CD14-positive monocyte (primary cell): Measurements from ENCODE around the gene GIMAP1. TPM values are rescaled to one million over a fixed set of nuclear protein-coding genes. Genes with fewer than 3 reads are reported as not detected.

ENCODE experiments used
- DNase-seq, 3 donors: peaks; one replicate each; pipeline ENCODE4 v3.0.0-alpha.2; 2011 to 2022
- H2AFZ ChIP-seq: 2 replicates; pipeline ENCODE4 v1.6.0; 2012; ENCODE audit warnings: mild to moderate bottlenecking, low read depth, low read length, inconsistent platforms; ENCODE audit not compliant: insufficient read depth, poor library complexity, severe bottlenecking
- H3K27ac ChIP-seq, 2 donors: 1 replicate in 1 of 2; 2 replicates in 1 of 2; pipeline ENCODE4 v1.5.1; 2012 to 2013; ENCODE audit warnings: low read length in 2 of 2, control low read depth in 1 of 2, inconsistent platforms in 1 of 2, low read depth in 1 of 2, mild to moderate bottlenecking in 1 of 2
- H3K27me3 ChIP-seq, 2 donors: one replicate each; pipeline versions ENCODE4 v1.6.0 to v1.6.1; 2011 to 2013; ENCODE audit warnings: low read length in 2 of 2; ENCODE audit not compliant: control insufficient read depth in 2 of 2, insufficient read depth in 2 of 2
- H3K36me3 ChIP-seq, 2 donors: replicated peaks in 1 of 2; 1 replicate in 1 of 2; 2 replicates in 1 of 2; pipeline versions ENCODE4 v1.5.1 to v1.6.1; 2012 to 2013; ENCODE audit warnings: low read length in 2 of 2, control low read depth in 1 of 2, inconsistent platforms in 1 of 2, mild to moderate bottlenecking in 1 of 2; ENCODE audit not compliant: insufficient read depth in 2 of 2, control insufficient read depth in 1 of 2
- H3K4me1 ChIP-seq, 2 donors: 1 replicate in 1 of 2; 2 replicates in 1 of 2; pipeline versions ENCODE4 v1.5.1 to v1.6.1; 2012 to 2013; ENCODE audit warnings: low read length in 2 of 2, control low read depth in 1 of 2, inconsistent platforms in 1 of 2, mild to moderate bottlenecking in 1 of 2, moderate library complexity in 1 of 2; ENCODE audit not compliant: insufficient read depth in 2 of 2, control insufficient read depth in 1 of 2
- H3K4me2 ChIP-seq: replicated peaks from 2 replicates; pipeline ENCODE3; 2012; ENCODE audit warnings: low read length, moderate library complexity, mild to moderate bottlenecking; ENCODE audit not compliant: poor library complexity, severe bottlenecking; ENCODE audit errors: extremely low read depth
- H3K4me3 ChIP-seq, 3 experiments: fragments of 200-600 bp in 1 of 3; sonication (generic) in 1 of 3; replicated peaks in 1 of 3; 1 replicate in 2 of 3; 2 replicates in 1 of 3; pipeline ENCODE4 v1.5.1; 2011 to 2013; ENCODE audit warnings: low read length in 3 of 3, mild to moderate bottlenecking in 3 of 3, control low read depth in 2 of 3, low read depth in 2 of 3, inconsistent platforms in 1 of 3, moderate library complexity in 1 of 3
- H3K79me2 ChIP-seq: 2 replicates; pipeline ENCODE4 v1.6.0; 2012; ENCODE audit warnings: mild to moderate bottlenecking, control low read depth, inconsistent platforms, low read length, moderate library complexity; ENCODE audit not compliant: insufficient read depth
- H3K9ac ChIP-seq: 2 replicates; pipeline ENCODE4 v1.6.0; 2017; ENCODE audit warnings: low read length, mild to moderate bottlenecking; ENCODE audit not compliant: insufficient read depth, poor library complexity, severe bottlenecking
- H3K9me3 ChIP-seq, 2 donors: replicated peaks in 1 of 2; 1 replicate in 1 of 2; 2 replicates in 1 of 2; pipeline versions ENCODE4 v1.5.1 to v1.6.1; 2012 to 2013; ENCODE audit warnings: low read length in 2 of 2, control low read depth in 1 of 2; ENCODE audit not compliant: control insufficient read depth in 1 of 2, insufficient read depth in 1 of 2
- H4K20me1 ChIP-seq: 2 replicates; pipeline ENCODE4 v1.6.0; 2012; ENCODE audit warnings: mild to moderate bottlenecking, low read length, control low read depth, moderate library complexity; ENCODE audit not compliant: insufficient read depth
- H3K27ac Mint-ChIP-seq, 7 donors: one replicate each; pipeline ENCODE4 v1.8.0; 2020; ENCODE audit warnings: mild to moderate bottlenecking in 7 of 7, mixed read lengths in 7 of 7, moderate library complexity in 6 of 7, inconsistent platforms in 2 of 7
- H3K27me3 Mint-ChIP-seq, 3 donors: one replicate each; pipeline ENCODE4 v1.8.0; 2021 to 2022; ENCODE audit warnings: low read depth in 3 of 3, mild to moderate bottlenecking in 3 of 3, mixed read lengths in 3 of 3, moderate library complexity in 3 of 3, inconsistent platforms in 1 of 3
- H3K36me3 Mint-ChIP-seq, 2 donors: one replicate each; pipeline ENCODE4 v1.8.0; 2020; ENCODE audit warnings: mixed read lengths in 2 of 2, inconsistent platforms in 1 of 2, mild to moderate bottlenecking in 1 of 2
- H3K4me1 Mint-ChIP-seq: one replicate; pipeline ENCODE4 v1.8.0; 2020; ENCODE audit warnings: mild to moderate bottlenecking, mixed read lengths
- H3K4me3 Mint-ChIP-seq, 2 donors: one replicate each; pipeline ENCODE4 v1.8.0; 2020; ENCODE audit warnings: mild to moderate bottlenecking in 2 of 2, mixed read lengths in 2 of 2, moderate library complexity in 1 of 2
- H3K9me3 Mint-ChIP-seq, 7 donors: one replicate each; pipeline ENCODE4 v1.8.0; 2020 to 2022; ENCODE audit warnings: mixed read lengths in 7 of 7, mild to moderate bottlenecking in 6 of 7, moderate library complexity in 6 of 7, inconsistent platforms in 2 of 7
- CTCF ChIP-seq: fragments of 200-600 bp; IDR thresholded peaks from one replicate; pipeline ENCODE4 v1.8.0; 2022; ENCODE audit warnings: antibody characterized with exemption, mild to moderate bottlenecking
- WGBS: methylation state at CpG from one replicate; pipeline ENCODE4 v1.1.5; 2013; ENCODE audit warnings: missing lambda C conversion rate; ENCODE audit not compliant: insufficient coverage; 5-methylcytosine and 5-hydroxymethylcytosine counted together
- intact Hi-C, 2 donors: fragments of 100-400 bp; cut with micrococcal nuclease; formaldehyde crosslinking; loops; one replicate each; pipeline versions ENCODE4 v1.15.0 to v1.15.1; 2023
- polyA minus RNA-seq: library from RNA; depleted of rRNA, polyadenylated mRNA; stranded (reverse); fragments of >200 nt; gene quantifications from 2 replicates; pipeline ENCODE4 v1.2.3, GENCODE V29; 2012
- polyA plus RNA-seq, 3 donors: library from polyadenylated mRNA; depleted of rRNA in 1 of 3; unstranded in 2 of 3; stranded (reverse) in 1 of 3; fragments of 300-500 nt in 2 of 3; fragments of >200 nt in 1 of 3; fragmentation: Illumina TruSeq in 2 of 3; gene quantifications; 1 replicate in 2 of 3; 2 replicates in 1 of 3; pipeline ENCODE4 v1.2.3, GENCODE V29; 2012 to 2021
- total RNA-seq, 12 experiments: library from RNA in 1 of 12; stranded (reverse) in 1 of 12; fragments of 120-200 nt in 1 of 12; gene quantifications; one replicate each; pipeline ENCODE4 v1.2.4 and lab custom pipeline; 2013 to 2026; ENCODE audit warnings: mixed read lengths in 6 of 12, inconsistent platforms in 1 of 12

The GIMAP1 gene
- 48.7 TPM for total RNA-seq (2013)
- polyA plus RNA-seq = 10 to 100 TPM; 10.9 to 19.6 (median 11.4) TPM
- 27.2 and 40.3 TPM in 2 replicates for polyA minus RNA-seq
- 0.59 to 17.1 (median 10.6) reads per million in 11 experiments for total RNA-seq (lab: John Stamatoyannopoulos, UW)

DNA sequence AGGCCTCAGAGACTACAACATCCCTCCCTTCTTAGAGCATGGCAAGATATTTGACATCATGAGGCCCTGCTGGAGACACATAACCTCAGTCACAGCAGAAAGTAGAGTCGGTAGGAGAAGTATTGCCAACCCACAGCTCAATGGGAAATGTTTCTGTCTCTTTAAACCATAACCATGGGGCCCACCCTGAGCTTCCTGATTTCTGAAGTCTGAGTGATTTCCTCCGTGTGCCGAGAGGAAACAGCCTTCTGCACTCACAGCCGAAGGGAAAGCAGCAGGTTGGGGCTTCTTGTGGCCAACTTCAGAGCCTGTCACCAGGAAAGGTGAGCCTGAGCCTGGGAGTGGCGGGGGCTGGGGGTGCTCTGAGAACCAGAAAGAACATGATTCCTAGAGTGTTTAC lies at the start of gene GIMAP1:
Gene GIMAP1 (plus strand): TSS at position 246 of the 400 bp plus-strand sequence. CDS start 2,435 bp downstream, outside the sequence.
- Histone ChIP-seq H3K4me2 (peak within 1 kb of the TSS; percentile 86), H3K27ac (peak within 1 kb of the TSS; percentile 57 to 87), H2AFZ (no peak within 1 kb of the TSS), H3K4me1 (peaks cover 42 to 48% of the 10 kb centered on the region in 2 donors), H3K9me3 (no peaks in the 10 kb centered on the region), H3K36me3 (peaks cover 23 to 28% of the 10 kb centered on the region in 2 donors), H4K20me1 (peaks cover 31% of the 10 kb centered on the region), H3K27me3 (no peaks in the 10 kb centered on the region), H3K4me3 (peak within 1 kb of the TSS; percentile 84 to 100 (median 98)), H3K79me2 (peaks cover 57% of the 10 kb centered on the region), H3K9ac (peak within 1 kb of the TSS; percentile 74)
- Mint-ChIP-seq H3K9me3 (peaks cover 3 to 18% (median 16%) of the 10 kb centered on the region in 7 donors), H3K27me3 (peaks cover 0 to 3% (median 0%) of the 10 kb centered on the region in 3 donors), H3K36me3 (peaks cover 30 to 35% of the 10 kb centered on the region in 2 donors), H3K27ac (peak within 1 kb of the TSS; percentile 76 to 95 (median 88)), H3K4me1 (peaks cover 53% of the 10 kb centered on the region), H3K4me3 (peak within 1 kb of the TSS; percentile 95 to 99)
- peak; percentile 45 to 63 (median 58) for DNase-seq
- intact Hi-C loops = no loop called here
- TF ChIP-seq CTCF = no peak
- WGBS = 0% methylated on average over 4 of the region's 5 CpGs

DNA sequence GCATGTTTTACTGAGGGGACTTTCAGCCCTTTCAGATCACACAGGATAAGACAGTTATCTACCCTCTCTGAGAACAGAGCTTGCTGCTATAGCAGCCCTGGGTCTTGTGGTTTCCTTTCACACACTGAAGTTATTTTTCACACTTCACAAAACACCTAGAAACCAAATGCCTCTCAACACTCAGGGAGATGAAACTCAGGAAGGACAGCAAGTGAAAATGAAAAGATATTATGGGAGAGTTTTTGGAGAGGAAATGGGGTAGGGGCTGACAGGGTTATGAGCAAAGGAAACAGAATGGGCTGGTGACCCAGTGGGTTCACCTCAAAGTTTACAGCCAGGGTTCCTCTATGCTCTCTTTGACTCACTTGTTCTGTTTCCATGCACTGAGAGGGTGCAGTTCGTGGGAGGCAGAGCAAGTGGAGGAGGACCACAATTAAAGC lies 47.9 kb upstream of the GIMAP1 start:
- peak overlapping the region in 1 of 7 donors; percentile 26 for H3K27ac Mint-ChIP-seq
- H3K79me2 ChIP-seq = no peaks in the 10 kb centered on the region
- H3K4me3 Mint-ChIP-seq = no peak overlapping the region
- no peak overlapping the region for H2AFZ ChIP-seq
- H3K36me3 Mint-ChIP-seq = peaks cover 0 to 3% of the 10 kb centered on the region in 2 donors
- no peak for DNase-seq
- H3K9me3 ChIP-seq = peaks cover 0 to 7% of the 10 kb centered on the region in 2 donors
- intact Hi-C loops = no loop called here
- H3K9ac ChIP-seq = no peak overlapping the region
- no CpG with 5 or more reads among the region's 1 CpG for WGBS
- peaks cover 33% of the 10 kb centered on the region for H3K4me1 Mint-ChIP-seq
- H3K27me3 Mint-ChIP-seq = peaks cover 0 to 3% (median 0%) of the 10 kb centered on the region in 3 donors
- H3K4me2 ChIP-seq = no peak overlapping the region
- no peaks in the 10 kb centered on the region for H3K36me3 ChIP-seq
- no peaks in the 10 kb centered on the region for H4K20me1 ChIP-seq
- no peak for TF ChIP-seq CTCF
- peaks cover 3 to 10% (median 9%) of the 10 kb centered on the region in 7 donors for H3K9me3 Mint-ChIP-seq
- no peak overlapping the region for H3K27ac ChIP-seq
- H3K4me3 ChIP-seq = no peak overlapping the region
- no peaks in the 10 kb centered on the region for H3K27me3 ChIP-seq
- peaks cover 26 to 27% of the 10 kb centered on the region in 2 donors for H3K4me1 ChIP-seq
